ENCODE measurements around the gene CSRP1.
"Not testable (repeated sequence)": the region's sequence is repeated elsewhere in the genome, so short reads cannot be mapped to it uniquely, and the experiment has no call there.

The CSRP1 gene

GRCh38 chr1:201525193-201525778, 18.4 kb upstream of the CSRP1 start:
- no peak for TF ChIP-seq CTCF (IDR thresholded peaks at IDR 0.05; ENCODE audit: low read depth, low read length)
- Histone ChIP-seq H3K4me1 (no peaks in the 10 kb centered on the region), H3K27me3 (no peaks in the 10 kb centered on the region), H3K9me3 (no peaks in the 10 kb centered on the region), H3K36me3 (no peaks in the 10 kb centered on the region), H3K4me3 (ENCODE audit: low read depth, low read length) (no peak overlapping the region)
- DNase-seq = no peak

- not testable (repeated sequence) for H3K36me3 ChIP-seq; H3K27me3 ChIP-seq; H3K4me1 ChIP-seq; H3K4me3 ChIP-seq (ENCODE audit: low read depth, low read length); DNase-seq; H3K9me3 ChIP-seq
Observed at GRCh38 chr1:201520046-201520575, 13.2 kb upstream of the CSRP1 start.

- no peaks in the 10 kb centered on the region for H3K9me3 ChIP-seq
- TF ChIP-seq CTCF (IDR thresholded peaks at IDR 0.05; ENCODE audit: low read depth, low read length) = no peak
- no peak overlapping the region for H3K4me3 ChIP-seq (ENCODE audit: low read depth, low read length)
- no peaks in the 10 kb centered on the region for H3K4me1 ChIP-seq
- no peaks in the 10 kb centered on the region for H3K27me3 ChIP-seq
- no peak for DNase-seq
- no peaks in the 10 kb centered on the region for H3K36me3 ChIP-seq
Observed at GRCh38 chr1:201518071-201518470, 11.1 kb upstream of the CSRP1 start.

GRCh38 chr1:201517631-201518030, 10.7 kb upstream of the CSRP1 start:
- H3K4me1 ChIP-seq = peaks cover 2% of the 10 kb centered on the region
- no peaks in the 10 kb centered on the region for H3K27me3 ChIP-seq
- H3K36me3 ChIP-seq = no peaks in the 10 kb centered on the region
- no peak for TF ChIP-seq CTCF (IDR thresholded peaks at IDR 0.05; ENCODE audit: low read depth, low read length)
- DNase-seq = no peak
- H3K9me3 ChIP-seq = no peaks in the 10 kb centered on the region
- no peak overlapping the region for H3K4me3 ChIP-seq (ENCODE audit: low read depth, low read length)

- DNase-seq = no peak
- H3K27me3 ChIP-seq = no peaks in the 10 kb centered on the region
- H3K36me3 ChIP-seq = no peaks in the 10 kb centered on the region
- no peaks in the 10 kb centered on the region for H3K9me3 ChIP-seq
- H3K4me3 ChIP-seq (ENCODE audit: low read depth, low read length) = no peak overlapping the region
- TF ChIP-seq CTCF (IDR thresholded peaks at IDR 0.05; ENCODE audit: low read depth, low read length) = no peak
- H3K4me1 ChIP-seq = peaks cover 10% of the 10 kb centered on the region
Observed at GRCh38 chr1:201516511-201517127, 9.7 kb upstream of the CSRP1 start.

GRCh38 chr1:201515895-201516294, 9.0 kb upstream of the CSRP1 start:
- no peak for TF ChIP-seq CTCF (IDR thresholded peaks at IDR 0.05; ENCODE audit: low read depth, low read length)
- H3K27me3 ChIP-seq = no peaks in the 10 kb centered on the region
- H3K4me1 ChIP-seq = peaks cover 10% of the 10 kb centered on the region
- H3K4me3 ChIP-seq (ENCODE audit: low read depth, low read length) = no peak overlapping the region
- no peaks in the 10 kb centered on the region for H3K9me3 ChIP-seq
- no peaks in the 10 kb centered on the region for H3K36me3 ChIP-seq
- no peak for DNase-seq
